Neural cell (in vitro differentiated cells): Measurements from ENCODE around the gene TPRG1. TPM values are rescaled to one million over a fixed set of nuclear protein-coding genes. Genes with fewer than 3 reads are reported as not detected.

Source experiments
- H2AFZ ChIP-seq: fragments of 200-600, 300-800 bp; sonication (generic), shearing (Covaris generic); 2 replicates; pipeline ENCODE4 v1.6.0; 2014; ENCODE audit warnings: low read depth, mild to moderate bottlenecking, antibody characterized with exemption, low read length, moderate library complexity
- H3F3A ChIP-seq: fragments of 200-600 bp; shearing (Covaris generic); 2 replicates; pipeline ENCODE4 v1.6.1; 2016; ENCODE audit warnings: mild to moderate bottlenecking, moderate library complexity, mixed read lengths, antibody characterized with exemption, low read length; ENCODE audit not compliant: insufficient read depth, poor library complexity, severe bottlenecking
- H3K27ac ChIP-seq: fragments of 200-600, 300-800 bp; sonication (generic), shearing (Covaris generic); 2 replicates; pipeline ENCODE4 v1.5.1; 2014; ENCODE audit warnings: mild to moderate bottlenecking, low read length, moderate library complexity
- H3K27me3 ChIP-seq: fragments of 300-800, 200-600 bp; sonication (generic), shearing (Covaris generic); 2 replicates; pipeline ENCODE4 v1.6.0; 2014; ENCODE audit warnings: mild to moderate bottlenecking, low read depth, low read length, moderate library complexity; ENCODE audit not compliant: insufficient read depth
- H3K36me3 ChIP-seq: fragments of 300-800, 200-600 bp; sonication (generic), shearing (Covaris generic); 2 replicates; pipeline ENCODE4 v1.5.1; 2014; ENCODE audit warnings: mild to moderate bottlenecking, antibody characterized with exemption, low read length, moderate library complexity; ENCODE audit not compliant: insufficient read depth
- H3K4me2 ChIP-seq: fragments of 300-800, 200-600 bp; sonication (generic), shearing (Covaris generic); 2 replicates; pipeline ENCODE4 v1.6.0; 2014; ENCODE audit warnings: mild to moderate bottlenecking, low read length
- H3K4me3 ChIP-seq: fragments of 300-800, 200-600 bp; sonication (generic), shearing (Covaris generic); 2 replicates; pipeline ENCODE4 v1.5.1; 2014; ENCODE audit warnings: mild to moderate bottlenecking, low read length, moderate library complexity
- H3K79me2 ChIP-seq: fragments of 200-600 bp; shearing (Covaris generic); replicated peaks from 2 replicates; pipeline ENCODE4 v1.6.0; 2014; ENCODE audit warnings: mild to moderate bottlenecking, low read length, moderate library complexity; ENCODE audit not compliant: insufficient read depth
- H3K9ac ChIP-seq: fragments of 300-800, 200-600 bp; sonication (generic), shearing (Covaris generic); 2 replicates; pipeline ENCODE4 v1.6.1; 2016; ENCODE audit warnings: mild to moderate bottlenecking, low read length, mixed read lengths
- H3K9me2 ChIP-seq: fragments of 200-600 bp; shearing (Covaris generic); 2 replicates; pipeline ENCODE4 v1.6.1; 2016; ENCODE audit warnings: mild to moderate bottlenecking, low read length, mixed read lengths; ENCODE audit not compliant: insufficient read depth
- H3K9me3 ChIP-seq: fragments of 200-600, 300-800 bp; sonication (generic), shearing (Covaris generic); 2 replicates; pipeline ENCODE4 v1.6.1; 2016; ENCODE audit warnings: mild to moderate bottlenecking, mixed run types, low read length, moderate library complexity, mixed read lengths
- H4K20me1 ChIP-seq: fragments of 200-600 bp; shearing (Covaris generic); 2 replicates; pipeline ENCODE4 v1.6.1; 2016; ENCODE audit warnings: mild to moderate bottlenecking, mixed run types; ENCODE audit not compliant: insufficient read depth
- CTCF ChIP-seq: fragments of 450-650 bp; IDR thresholded peaks from 2 replicates; pipeline ENCODE4 v1.5.1; 2014; ENCODE audit warnings: antibody characterized with exemption, mild to moderate bottlenecking, moderate library complexity; ENCODE audit not compliant: poor library complexity, severe bottlenecking
- EP300 ChIP-seq: fragments of 450-650 bp; conservative IDR thresholded peaks from 2 replicates; pipeline ENCODE4 v1.6.1; 2014; ENCODE audit warnings: antibody characterized with exemption, mild to moderate bottlenecking, moderate library complexity; ENCODE audit not compliant: poor library complexity, severe bottlenecking
- EZH2 ChIP-seq: fragments of 200-600, 300-800 bp; shearing (Covaris generic), sonication (generic); IDR thresholded peaks from 2 replicates; pipeline ENCODE4 v1.6.1; 2014; ENCODE audit warnings: antibody characterized with exemption, low read length, borderline replicate concordance, mild to moderate bottlenecking; ENCODE audit not compliant: insufficient read depth, poor library complexity, severe bottlenecking
- MXI1 ChIP-seq: fragments of 450-650 bp; conservative IDR thresholded peaks from 2 replicates; pipeline ENCODE4 v1.6.1; 2014; ENCODE audit warnings: antibody characterized with exemption, mild to moderate bottlenecking; ENCODE audit not compliant: poor library complexity, severe bottlenecking
- POLR2AphosphoS5 ChIP-seq: IDR thresholded peaks from 2 replicates; pipeline ENCODE4 v1.6.1; 2012
- RAD21 ChIP-seq: fragments of 450-650 bp; conservative IDR thresholded peaks from 2 replicates; pipeline ENCODE4 v1.6.1; 2014; ENCODE audit warnings: antibody characterized with exemption, mild to moderate bottlenecking, moderate library complexity
- REST ChIP-seq: IDR thresholded peaks from 2 replicates; pipeline ENCODE4 v1.6.1; 2012; ENCODE audit warnings: borderline replicate concordance
- SMC3 ChIP-seq: fragments of 450-650 bp; conservative IDR thresholded peaks from 2 replicates; pipeline ENCODE4 v1.6.1; 2014; ENCODE audit warnings: antibody characterized with exemption, mild to moderate bottlenecking, moderate library complexity; ENCODE audit not compliant: poor library complexity
- TAF1 ChIP-seq: IDR thresholded peaks from 2 replicates; pipeline ENCODE4 v1.6.1; 2012; ENCODE audit warnings: low read depth
- polyA plus RNA-seq: library from polyadenylated mRNA; depleted of rRNA; stranded (reverse); fragments of >200 nt; gene quantifications from 2 replicates; pipeline ENCODE4 v1.2.3, GENCODE V29; 2014

Gene TPRG1
- polyA plus RNA-seq, 1 donor from 2014 or later = 0.17 TPM

- no peak overlapping the region for H3K4me3 ChIP-seq
- H2AFZ ChIP-seq = no peak overlapping the region
- H3K4me2 ChIP-seq = no peak overlapping the region
- no peaks in the 10 kb centered on the region for H3K36me3 ChIP-seq
- H3K79me2 ChIP-seq = no peaks in the 10 kb centered on the region
- no peaks in the 10 kb centered on the region for H3K9me2 ChIP-seq
- H3K9ac ChIP-seq = no peak overlapping the region
- no peaks in the 10 kb centered on the region for H3F3A ChIP-seq
- TF ChIP-seq MXI1 = no peak
- no peaks in the 10 kb centered on the region for H4K20me1 ChIP-seq
- H3K27me3 ChIP-seq = no peaks in the 10 kb centered on the region
- no peak overlapping the region for H3K27ac ChIP-seq
- H3K9me3 ChIP-seq = no peaks in the 10 kb centered on the region
Observed at GRCh38 chr3:189260556-189261493, 89.1 kb downstream of the TPRG1 start.

GRCh38 chr3:189262746-189263145 is 91.0 kb downstream of the TPRG1 start:
- no peak overlapping the region for H2AFZ ChIP-seq
- TF ChIP-seq TAF1 (no peak), RAD21 (no peak), SMC3 (no peak), MXI1 (no peak), POLR2AphosphoS5 (no peak), EZH2 (no peak), CTCF (no peak), EP300 (no peak), REST (no peak)
- H3K9me2 ChIP-seq = no peaks in the 10 kb centered on the region
- no peaks in the 10 kb centered on the region for H3K36me3 ChIP-seq
- no peaks in the 10 kb centered on the region for H3F3A ChIP-seq
- no peaks in the 10 kb centered on the region for H3K9me3 ChIP-seq
- no peak overlapping the region for H3K27ac ChIP-seq
- no peaks in the 10 kb centered on the region for H4K20me1 ChIP-seq
- H3K9ac ChIP-seq = no peak overlapping the region
- H3K79me2 ChIP-seq = no peaks in the 10 kb centered on the region
- H3K27me3 ChIP-seq = no peaks in the 10 kb centered on the region
- H3K4me3 ChIP-seq = no peak overlapping the region
- no peak overlapping the region for H3K4me2 ChIP-seq
